GM12874 (cell line): ENCODE results near the gene MARVELD1.

Experiments
- CTCF ChIP-seq: IDR thresholded peaks from 2 replicates; pipeline ENCODE4 v1.5.1; 2011; ENCODE audit warnings: low read depth, mild to moderate bottlenecking, control low read depth, low read length, moderate library complexity; ENCODE audit not compliant: insufficient read depth

The MARVELD1 gene

GRCh38 chr10:97754726-97755125 lies 41.2 kb downstream of the MARVELD1 start:
- TF ChIP-seq CTCF = no peak

GRCh38 chr10:97755718-97756117 lies 42.2 kb downstream of the MARVELD1 start:
- TF ChIP-seq CTCF = no peak

- TF ChIP-seq CTCF = no peak
Measured at GRCh38 chr10:97757471-97757870, 43.9 kb downstream of the MARVELD1 start.

GRCh38 chr10:97759158-97759887 lies 45.8 kb downstream of the MARVELD1 start:
- TF ChIP-seq CTCF = peak; percentile 89

GRCh38 chr10:97759946-97760345 lies 46.4 kb downstream of the MARVELD1 start:
- no peak for TF ChIP-seq CTCF

GRCh38 chr10:97760461-97761257 lies 47.1 kb downstream of the MARVELD1 start:
- TF ChIP-seq CTCF = no peak

- no peak for TF ChIP-seq CTCF
Measured at GRCh38 chr10:97761331-97761865, 47.9 kb downstream of the MARVELD1 start.
